Loucy (cell line): ENCODE measurements around the gene FAM89B.

Experiments
- H2AFZ ChIP-seq: fragments of 200-600 bp; sonication (generic); 2 replicates; pipeline ENCODE4 v1.6.0; 2016; ENCODE audit warnings: antibody characterized with exemption, mild to moderate bottlenecking, low read length, moderate library complexity
- H3F3A ChIP-seq: fragments of 200-600 bp; 2 replicates; pipeline ENCODE4 v1.6.0; 2016; ENCODE audit warnings: antibody characterized with exemption, low read depth, mild to moderate bottlenecking
- H3K27me3 ChIP-seq: fragments of 200-600 bp; sonication (generic); 2 replicates; pipeline ENCODE4 v1.6.1; 2014; ENCODE audit warnings: low read length, mild to moderate bottlenecking; ENCODE audit not compliant: insufficient read depth, poor library complexity, severe bottlenecking
- H3K36me3 ChIP-seq: fragments of 200-600 bp; sonication (generic); 2 replicates; pipeline ENCODE4 v1.6.1; 2016; ENCODE audit warnings: low read length; ENCODE audit not compliant: insufficient read depth
- H3K4me1 ChIP-seq: fragments of 200-600 bp; sonication (generic); 2 replicates; pipeline ENCODE4 v1.5.1; 2014; ENCODE audit warnings: low read length, mild to moderate bottlenecking; ENCODE audit not compliant: insufficient read depth, poor library complexity, severe bottlenecking
- H3K4me2 ChIP-seq: fragments of 200-600 bp; sonication (generic); 2 replicates; pipeline ENCODE4 v1.6.0; 2014; ENCODE audit warnings: antibody characterized with exemption, low read length, low read depth, mild to moderate bottlenecking; ENCODE audit not compliant: poor library complexity, severe bottlenecking
- H3K4me3 ChIP-seq: fragments of 200-600 bp; sonication (generic); 2 replicates; pipeline ENCODE4 v1.5.1; 2014; ENCODE audit warnings: low read length, mild to moderate bottlenecking, mixed read lengths; ENCODE audit not compliant: poor library complexity, severe bottlenecking
- H3K79me2 ChIP-seq: fragments of 200-600 bp; sonication (generic); 2 replicates; pipeline ENCODE4 v1.6.1; 2014; ENCODE audit warnings: low read length; ENCODE audit not compliant: insufficient read depth
- H3K9ac ChIP-seq: fragments of 200-600 bp; sonication (generic); 2 replicates; pipeline ENCODE4 v1.6.0; 2014; ENCODE audit warnings: mild to moderate bottlenecking, low read depth, low read length, moderate library complexity; ENCODE audit not compliant: poor library complexity, severe bottlenecking
- H3K9me2 ChIP-seq: fragments of 200-600 bp; sonication (generic); replicated peaks from 2 replicates; pipeline ENCODE4 v1.6.1; 2016; ENCODE audit warnings: low read depth, low read length, mixed read lengths
- H3K9me3 ChIP-seq: fragments of 200-600 bp; sonication (generic); 2 replicates; pipeline ENCODE4 v1.6.1; 2014; ENCODE audit warnings: mild to moderate bottlenecking, antibody characterized with exemption, low read length, low read depth; ENCODE audit not compliant: insufficient read depth
- H4K20me1 ChIP-seq: fragments of 200-600 bp; sonication (generic); 2 replicates; pipeline ENCODE4 v1.6.0; 2014; ENCODE audit warnings: antibody characterized with exemption, low read length, mild to moderate bottlenecking; ENCODE audit not compliant: insufficient read depth, poor library complexity, severe bottlenecking
- CTCF ChIP-seq: fragments of 200-600 bp; sonication (generic); conservative IDR thresholded peaks from 2 replicates; pipeline ENCODE4 v1.5.1; 2014; ENCODE audit warnings: mild to moderate bottlenecking, antibody characterized with exemption, low read length
- EZH2phosphoT487 ChIP-seq: fragments of 200-600 bp; IDR thresholded peaks from 2 replicates; pipeline ENCODE4 v1.6.1; 2018; ENCODE audit warnings: antibody characterized with exemption, mild to moderate bottlenecking, moderate library complexity, borderline replicate concordance

Gene FAM89B

GRCh38 chr11:65599216-65599954 lies 27.0 kb downstream of the FAM89B start:
- no peak for TF ChIP-seq CTCF
- TF ChIP-seq EZH2phosphoT487 = no peak
- Histone ChIP-seq H3K4me3 (no peak overlapping the region), H3K9me3 (no peaks in the 10 kb centered on the region), H3K4me1 (no peaks in the 10 kb centered on the region), H3K36me3 (peaks cover 20% of the 10 kb centered on the region; the same call in 1 of the 2 replicates), H3F3A (no peaks in the 10 kb centered on the region), H4K20me1 (no peaks in the 10 kb centered on the region), H3K9me2 (no peaks in the 10 kb centered on the region), H3K79me2 (no peaks in the 10 kb centered on the region), H3K4me2 (no peak overlapping the region), H3K27me3 (no peaks in the 10 kb centered on the region), H3K9ac (no peak overlapping the region), H2AFZ (no peak overlapping the region)

- Histone ChIP-seq H3F3A (no peaks in the 10 kb centered on the region), H3K4me2 (no peak overlapping the region), H3K4me3 (no peak overlapping the region), H3K4me1 (no peaks in the 10 kb centered on the region), H3K27me3 (no peaks in the 10 kb centered on the region), H3K36me3 (peaks cover 24% of the 10 kb centered on the region; the same call in 1 of the 2 replicates), H3K9me3 (no peaks in the 10 kb centered on the region), H3K9me2 (no peaks in the 10 kb centered on the region), H3K79me2 (no peaks in the 10 kb centered on the region), H2AFZ (no peak overlapping the region), H3K9ac (no peak overlapping the region), H4K20me1 (no peaks in the 10 kb centered on the region)
- TF ChIP-seq EZH2phosphoT487 (no peak), CTCF (no peak)
Observed at GRCh38 chr11:65599955-65600246, 27.6 kb downstream of the FAM89B start.

GRCh38 chr11:65604258-65604657 lies 31.9 kb downstream of the FAM89B start:
- TF ChIP-seq EZH2phosphoT487 (no peak), CTCF (no peak)
- Histone ChIP-seq H3K36me3 (peaks cover 41% of the 10 kb centered on the region; the same call in 1 of the 2 replicates), H3K4me3 (no peak overlapping the region)

More at GRCh38 chr11:65604258-65604657, 31.9 kb downstream of the FAM89B start:
- H3K4me2 ChIP-seq = no peak overlapping the region
- no peaks in the 10 kb centered on the region for H3K27me3 ChIP-seq
- no peaks in the 10 kb centered on the region for H4K20me1 ChIP-seq
- H3K79me2 ChIP-seq = peaks cover 14% of the 10 kb centered on the region; the same call in 1 of the 2 replicates
- no peaks in the 10 kb centered on the region for H3K9me3 ChIP-seq
- no peaks in the 10 kb centered on the region for H3F3A ChIP-seq
- peaks cover 3% of the 10 kb centered on the region for H3K4me1 ChIP-seq
- H3K9ac ChIP-seq = no peak overlapping the region
- H3K9me2 ChIP-seq = no peaks in the 10 kb centered on the region
- no peak overlapping the region for H2AFZ ChIP-seq
